Measurements from ENCODE around the gene ULK2. TPM values are rescaled to one million over a fixed set of nuclear protein-coding genes. Genes with fewer than 3 reads are reported as not detected.

ULK2 gene
- total and polyA plus RNA-seq, 2 of the 13 experiments (the other 11 are each of a cell fraction or from before 2014, with no cell fraction given), result 0.01 TPM; not detected in 1

GRCh38 chr17:19883537-19884215 is 15.9 kb upstream of the ULK2 start (continued):
- TF ChIP-seq MYPOP (CRISPR knock-in tag; IDR thresholded peaks at IDR 0.05), result no peak
- TF ChIP-seq DPF2 (CRISPR knock-in tag; IDR thresholded peaks at IDR 0.05; ENCODE audit: borderline replicate concordance, low read depth), result no peak
- TF ChIP-seq RFX1 (IDR thresholded peaks at IDR 0.05), result no peak
- TF ChIP-seq ZNF44 (CRISPR knock-in tag; IDR thresholded peaks at IDR 0.05), result no peak

- Histone ChIP-seq H4K20me1 (ENCODE audit: insufficient read depth, low read length) (no peaks in the 10 kb centered on the region), H3K9ac (ENCODE audit: insufficient read depth, low read depth, low read length) (no peak overlapping the region), H3K27me3 (ENCODE audit: control insufficient read depth in 1 of 2, insufficient read depth in 2 of 2, low read length in 2 of 2) (no peaks in the 10 kb centered on the region; a peak in 1 of 5 replicates), H3K36me3 (replicated peaks in 1 of 2; ENCODE audit: control insufficient read depth in 1 of 2, insufficient read depth in 2 of 2, low read length in 2 of 2) (no peaks in the 10 kb centered on the region), H3K4me2 (ENCODE audit: low read depth, low read length) (no peak overlapping the region), H3K4me1 (ENCODE audit: insufficient read depth, low read length) (no peaks in the 10 kb centered on the region), H3K79me2 (ENCODE audit: insufficient read depth, low read length) (no peaks in the 10 kb centered on the region), H3K9me3 (ENCODE audit: low read length) (no peaks in the 10 kb centered on the region), H2AFZ (ENCODE audit: low read length) (no peak overlapping the region), H3K27ac (ENCODE audit: extremely low read length, insufficient read depth, low read length) (no peak overlapping the region), H3K4me3 (replicated peaks in 1 of 3; ENCODE audit: insufficient read depth in 1 of 3, low read depth in 2 of 3, low read length in 3 of 3) (no peak overlapping the region)
- CTCF ChIA-PET (ENCODE audit: low intra/inter-chr PET ratio, low total read pairs), result no interaction called here
- in situ Hi-C loops (cut with HindIII; ENCODE audit: extremely low pct_ligation_motif_present, low pct_unique_long_range_greater_than_20kb), result no loop called here
- no TSS peak for BruUV-seq (replicated peaks)
- ATAC-seq, result no peak
- intact Hi-C loops (cut with micrococcal nuclease; ENCODE audit: unreplicated experiment), result no loop called here
- 46% methylated on average over 4 of the region's 4 CpGs for WGBS (ENCODE audit: low lambda C conversion rate)
- TF ChIP-seq MAFF (IDR thresholded peaks at IDR 0.05; ENCODE audit: low read depth, low read length) (peak; percentile 60), MAFK (conservative IDR thresholded peaks at IDR 0.05 in 1 of 2, IDR thresholded peaks at IDR 0.05 in 1 of 2; ENCODE audit: low read length in 2 of 2) (peak; percentile 56 to 79; a peak in 3 of 4 replicates), ZFP36L2 (CRISPR knock-in tag; IDR thresholded peaks at IDR 0.05) (no peak), ARID4A (CRISPR knock-in tag; IDR thresholded peaks at IDR 0.05; ENCODE audit: borderline replicate concordance) (no peak)
- FAIRE-seq, result no peak
- POLR2A ChIA-PET, result no interaction called here
- DNase-seq (ENCODE audit: low spot score), result no peak
Measured at GRCh38 chr17:19880393-19880792, 12.7 kb upstream of the ULK2 start.

Data from HepG2 (cell line).